HG02884 (cell line): Measurements from ENCODE around the gene FOXR1.
A peak's percentile ranks its signal among the peaks of the same experiment; 100 is the strongest.

Source experiments
- ATAC-seq: cut with Tn5 transposase; IDR thresholded peaks from one replicate; pipeline ENCODE4 v1.9.1; 2021; ENCODE audit warnings: mild to moderate bottlenecking, moderate library complexity; ENCODE audit not compliant: unreplicated experiment

The FOXR1 gene

GRCh38 chr11:119025541-119025940 lies 54.0 kb downstream of the FOXR1 start:
- no peak for ATAC-seq

GRCh38 chr11:119025978-119026766 lies 54.6 kb downstream of the FOXR1 start:
- ATAC-seq = no peak

- ATAC-seq = no peak
These were observed 55.4 kb downstream of the FOXR1 start for GRCh38 chr11:119026970-119027369.

GRCh38 chr11:119027561-119028345 lies 56.2 kb downstream of the FOXR1 start:
- no peak for ATAC-seq

GRCh38 chr11:119028346-119029068 lies 56.9 kb downstream of the FOXR1 start:
- no peak for ATAC-seq

- no peak for ATAC-seq
These were observed 57.4 kb downstream of the FOXR1 start for GRCh38 chr11:119029069-119029339.

GRCh38 chr11:119029340-119030028 lies 57.9 kb downstream of the FOXR1 start:
- ATAC-seq = peak; percentile 8

- peak; percentile 13 for ATAC-seq
These were observed 58.4 kb downstream of the FOXR1 start for GRCh38 chr11:119030029-119030328.

- ATAC-seq = peak; percentile 83
These were observed 58.9 kb downstream of the FOXR1 start, which contains the start of gene SLC37A4 for GRCh38 chr11:119030329-119031047. TSS of gene SLC37A4 (minus strand) at chr11:119030877.
